HEK293 (cell line): ENCODE results near the gene FADS6.
A peak's percentile ranks its signal among the peaks of the same experiment; 100 is the strongest.

Experiments used
- GLI2 ChIP-seq: fragments of 450-650 bp; formaldehyde crosslinking; IDR thresholded peaks from 2 replicates; pipeline ENCODE4; 2017; ENCODE audit warnings: missing biosample characterization, missing genetic modification characterization, low read depth, borderline replicate concordance
- PATZ1 ChIP-seq: fragments of 450-650 bp; formaldehyde crosslinking; IDR thresholded peaks from 2 replicates; pipeline ENCODE4 v1.5.1; 2016; ENCODE audit warnings: missing biosample characterization, missing genetic modification characterization
- PBX3 ChIP-seq: sonication (generic); formaldehyde crosslinking; IDR thresholded peaks from 2 replicates; pipeline ENCODE4 v1.8.1; 2022; ENCODE audit warnings: mild to moderate bottlenecking, moderate library complexity, missing genetic modification reagents
- PRDM4 ChIP-seq: fragments of 450-650 bp; formaldehyde crosslinking; IDR thresholded peaks from 2 replicates; pipeline ENCODE4 v1.5.1; 2017; ENCODE audit warnings: missing biosample characterization, missing genetic modification characterization
- REPIN1 ChIP-seq: fragments of 450-650 bp; formaldehyde crosslinking; IDR thresholded peaks from 2 replicates; pipeline ENCODE4 v1.5.1; 2017; ENCODE audit warnings: missing biosample characterization, missing genetic modification characterization, low read depth
- TRIM28 ChIP-seq: IDR thresholded peaks from 2 replicates; pipeline ENCODE4 v1.6.1; 2011; ENCODE audit warnings: low read length, control low read depth, borderline replicate concordance
- YY2 ChIP-seq: fragments of 450-650 bp; formaldehyde crosslinking; IDR thresholded peaks from 2 replicates; pipeline ENCODE4 v1.5.1; 2016; ENCODE audit warnings: missing biosample characterization, missing genetic modification characterization
- ZBTB17 ChIP-seq: fragments of 450-650 bp; formaldehyde crosslinking; IDR thresholded peaks from 2 replicates; pipeline ENCODE4 v1.5.1; 2016; ENCODE audit warnings: missing biosample characterization, missing genetic modification characterization
- ZFP69B ChIP-seq: fragments of 450-650 bp; formaldehyde crosslinking; IDR thresholded peaks from 2 replicates; pipeline ENCODE4 v1.5.1; 2016; ENCODE audit warnings: missing biosample characterization, missing genetic modification characterization
- ZNF169 ChIP-seq: fragments of 450-650 bp; formaldehyde crosslinking; IDR thresholded peaks from 2 replicates; pipeline ENCODE4 v1.5.1; 2016; ENCODE audit warnings: missing biosample characterization, missing genetic modification characterization
- ZNF214 ChIP-seq: fragments of 450-650 bp; formaldehyde crosslinking; IDR thresholded peaks from 2 replicates; pipeline ENCODE4 v1.5.1; 2017; ENCODE audit warnings: missing biosample characterization, mild to moderate bottlenecking, missing genetic modification characterization, borderline replicate concordance
- ZNF223 ChIP-seq: fragments of 450-650 bp; formaldehyde crosslinking; IDR thresholded peaks from 2 replicates; pipeline ENCODE4 v1.5.1; 2016; ENCODE audit warnings: missing biosample characterization, missing genetic modification characterization
- ZNF280D ChIP-seq: fragments of 450-650 bp; formaldehyde crosslinking; IDR thresholded peaks from 2 replicates; pipeline ENCODE4 v1.5.1; 2016; ENCODE audit warnings: missing biosample characterization, missing genetic modification characterization
- ZNF362 ChIP-seq: fragments of 450-650 bp; formaldehyde crosslinking; IDR thresholded peaks from 2 replicates; pipeline ENCODE4 v1.5.1; 2016; ENCODE audit warnings: missing biosample characterization, missing genetic modification characterization
- ZNF391 ChIP-seq: fragments of 450-650 bp; formaldehyde crosslinking; IDR thresholded peaks from 2 replicates; pipeline ENCODE4 v1.5.1; 2016; ENCODE audit warnings: low read depth, missing biosample characterization, missing genetic modification characterization, borderline replicate concordance
- ZNF510 ChIP-seq: fragments of 450-650 bp; formaldehyde crosslinking; IDR thresholded peaks from 2 replicates; pipeline ENCODE4 v1.5.1; 2018; ENCODE audit warnings: mild to moderate bottlenecking, missing genetic modification characterization, missing biosample characterization; ENCODE audit not compliant: insufficient replicate concordance
- ZNF518A ChIP-seq: fragments of 450-650 bp; formaldehyde crosslinking; conservative IDR thresholded peaks from 2 replicates; pipeline ENCODE4 v1.5.1; 2016; ENCODE audit warnings: low read depth, missing biosample characterization, missing genetic modification characterization
- ZNF530 ChIP-seq: fragments of 450-650 bp; formaldehyde crosslinking; IDR thresholded peaks from 2 replicates; pipeline ENCODE4 v1.5.1; 2016; ENCODE audit warnings: low read depth, missing biosample characterization, missing genetic modification characterization
- ZNF558 ChIP-seq: fragments of 450-650 bp; formaldehyde crosslinking; IDR thresholded peaks from 2 replicates; pipeline ENCODE4 v1.5.1; 2016; ENCODE audit warnings: missing biosample characterization, missing genetic modification characterization
- ZNF658 ChIP-seq: fragments of 450-650 bp; formaldehyde crosslinking; IDR thresholded peaks from 2 replicates; pipeline ENCODE4; 2016; ENCODE audit warnings: missing biosample characterization, missing genetic modification characterization
- ZNF677 ChIP-seq: fragments of 450-650 bp; IDR thresholded peaks from 2 replicates; pipeline ENCODE4 v1.5.0; 2018; ENCODE audit warnings: missing biosample characterization, mild to moderate bottlenecking, missing genetic modification characterization, moderate library complexity
- ZNF777 ChIP-seq: fragments of 450-650 bp; formaldehyde crosslinking; IDR thresholded peaks from 2 replicates; pipeline ENCODE4 v1.5.1; 2017; ENCODE audit warnings: missing biosample characterization, missing genetic modification characterization, borderline replicate concordance
- ZNF837 ChIP-seq: fragments of 450-650 bp; formaldehyde crosslinking; IDR thresholded peaks from 2 replicates; pipeline ENCODE4 v1.5.1; 2016; ENCODE audit warnings: missing biosample characterization, missing genetic modification characterization

The FADS6 gene

GRCh38 chr17:74873037-74873873, 20.2 kb downstream of the FADS6 start (continued):
- TF ChIP-seq ZNF518A (peak; percentile 53), PBX3 (CRISPR knock-in tag) (no peak), GLI2 (tag by site-specific recombination) (no peak), ZNF558 (no peak), ZFP69B (tag by site-specific recombination) (0 out of 2 replicates have a peak, but pooled peaks have one; percentile 13), ZNF169 (tag by site-specific recombination) (no peak), TRIM28 (no peak), ZNF510 (no peak), ZNF391 (peak; percentile 61; the same call in 1 of the 2 replicates), PRDM4 (no peak), ZNF677 (tag by site-specific recombination) (no peak), ZNF777 (tag by site-specific recombination) (no peak), ZNF214 (no peak), PATZ1 (tag by site-specific recombination) (no peak), ZNF280D (no peak), ZBTB17 (peak; percentile 70), ZNF223 (tag by site-specific recombination) (no peak), ZNF530 (no peak), YY2 (tag by site-specific recombination) (no peak), ZNF362 (no peak), ZNF658 (tag by site-specific recombination) (no peak), REPIN1 (tag by site-specific recombination) (no peak), ZNF837 (tag by site-specific recombination) (no peak)
